GM18508 (cell line): ENCODE measurements around the gene KLHL8.
A peak's percentile ranks its signal among the peaks of the same experiment; 100 is the strongest.

Experiments used
- ATAC-seq: cut with Tn5 transposase; IDR thresholded peaks from one replicate; pipeline ENCODE4 v1.9.1; 2021; ENCODE audit warnings: moderate number of reproducible peaks; ENCODE audit not compliant: insufficient read depth, unreplicated experiment

The KLHL8 gene

GRCh38 chr4:87220094-87220822 is at the start of gene KLHL8:
KLHL8 (minus strand) TSS chr4:87220618; CDS start chr4:87195539, 25,079 bp downstream.
- ATAC-seq = peak; percentile 50

GRCh38 chr4:87270144-87270543 is 49.7 kb upstream of the KLHL8 start:
- no peak for ATAC-seq

- no peak for ATAC-seq
These were observed 48.0 kb upstream of the KLHL8 start for GRCh38 chr4:87268411-87268810.

- ATAC-seq = no peak
These were observed 46.6 kb upstream of the KLHL8 start for GRCh38 chr4:87266986-87267385.

- no peak for ATAC-seq
These were observed 42.5 kb upstream of the KLHL8 start for GRCh38 chr4:87262886-87263285.

- no peak for ATAC-seq
These were observed 40.1 kb upstream of the KLHL8 start for GRCh38 chr4:87260477-87260876.

- no peak for ATAC-seq
These were observed 38.3 kb upstream of the KLHL8 start for GRCh38 chr4:87258677-87259076.

GRCh38 chr4:87257523-87257922 is 37.1 kb upstream of the KLHL8 start:
- ATAC-seq = no peak

- ATAC-seq = no peak
These were observed 35.3 kb upstream of the KLHL8 start for GRCh38 chr4:87255755-87256154.

- ATAC-seq = no peak
These were observed 30.7 kb upstream of the KLHL8 start for GRCh38 chr4:87251106-87251505.

- no peak for ATAC-seq
These were observed 29.9 kb upstream of the KLHL8 start for GRCh38 chr4:87250294-87250693.

GRCh38 chr4:87249332-87250019 is 29.1 kb upstream of the KLHL8 start:
- no peak for ATAC-seq

- no peak for ATAC-seq
These were observed 23.1 kb upstream of the KLHL8 start for GRCh38 chr4:87243426-87244053.

GRCh38 chr4:87241336-87241735 is 20.9 kb upstream of the KLHL8 start:
- no peak for ATAC-seq

GRCh38 chr4:87240341-87240740 is 19.9 kb upstream of the KLHL8 start:
- no peak for ATAC-seq

GRCh38 chr4:87239821-87240220 is 19.4 kb upstream of the KLHL8 start:
- no peak for ATAC-seq

- no peak for ATAC-seq
These were observed 18.8 kb upstream of the KLHL8 start for GRCh38 chr4:87239194-87239593.

- no peak for ATAC-seq
These were observed 16.4 kb upstream of the KLHL8 start for GRCh38 chr4:87236861-87237260.

- ATAC-seq = no peak
These were observed 14.7 kb upstream of the KLHL8 start for GRCh38 chr4:87235020-87235671.

- ATAC-seq = no peak
These were observed 11.8 kb upstream of the KLHL8 start for GRCh38 chr4:87232216-87232615.

- ATAC-seq = no peak
These were observed 10.4 kb upstream of the KLHL8 start for GRCh38 chr4:87230806-87231205.
